Subcutaneous adipose tissue (tissue), 4 donors: ENCODE measurements around the gene CARS2. TPM values are rescaled to one million over a fixed set of nuclear protein-coding genes. Genes with fewer than 3 reads are reported as not detected.

Source experiments
- total RNA-seq, 4 donors: library from RNA; depleted of rRNA; stranded (reverse); fragments of >200 nt; gene quantifications; one replicate each; pipeline ENCODE4 v1.1.0, GENCODE V29; 2016
- TF ChIP-seq, protein P1 (sequence below): fragments of 450-650 bp; IDR thresholded peaks from one replicate; pipeline ENCODE4 v1.5.1; 2016; ENCODE audit warnings: low read depth, mild to moderate bottlenecking, control low read depth, antibody characterized with exemption, moderate library complexity

Gene CARS2
- total RNA-seq, 4 donors from 2014 or later: 36.5 to 366 (median 102) TPM

DNA sequence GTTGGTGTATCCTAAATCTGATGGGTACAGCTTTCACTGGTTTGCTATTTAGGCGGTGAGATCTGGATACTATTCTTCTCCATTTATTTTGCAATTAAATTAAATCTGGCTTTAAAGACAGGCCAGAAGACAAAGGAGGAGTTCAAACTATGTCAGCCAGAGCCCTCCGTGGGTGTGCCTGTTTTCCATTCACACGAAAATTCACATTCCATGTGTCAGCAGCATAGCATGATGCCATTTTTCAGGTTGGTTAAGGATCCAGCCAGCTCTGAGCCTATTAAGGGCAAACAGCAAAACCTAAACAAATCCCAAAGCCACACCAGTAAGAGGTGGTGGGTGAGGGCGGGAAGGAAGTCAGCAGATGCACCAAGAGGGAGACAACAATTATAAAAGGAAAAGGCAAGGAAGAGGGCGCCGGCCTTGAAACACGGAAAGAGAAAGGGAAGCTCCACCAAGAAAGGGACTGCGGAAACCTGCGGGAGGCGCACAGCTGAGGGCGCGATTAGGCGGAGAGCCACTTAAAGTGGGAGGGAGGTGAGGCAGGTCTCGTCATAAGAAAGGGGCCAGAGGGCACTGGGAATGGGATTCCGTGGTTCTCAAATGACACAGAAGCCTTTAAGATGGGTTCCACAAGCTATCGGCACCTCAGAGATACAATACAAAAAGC, 43.0 kb downstream of the CARS2 start:
- TF ChIP-seq, protein P1, sequence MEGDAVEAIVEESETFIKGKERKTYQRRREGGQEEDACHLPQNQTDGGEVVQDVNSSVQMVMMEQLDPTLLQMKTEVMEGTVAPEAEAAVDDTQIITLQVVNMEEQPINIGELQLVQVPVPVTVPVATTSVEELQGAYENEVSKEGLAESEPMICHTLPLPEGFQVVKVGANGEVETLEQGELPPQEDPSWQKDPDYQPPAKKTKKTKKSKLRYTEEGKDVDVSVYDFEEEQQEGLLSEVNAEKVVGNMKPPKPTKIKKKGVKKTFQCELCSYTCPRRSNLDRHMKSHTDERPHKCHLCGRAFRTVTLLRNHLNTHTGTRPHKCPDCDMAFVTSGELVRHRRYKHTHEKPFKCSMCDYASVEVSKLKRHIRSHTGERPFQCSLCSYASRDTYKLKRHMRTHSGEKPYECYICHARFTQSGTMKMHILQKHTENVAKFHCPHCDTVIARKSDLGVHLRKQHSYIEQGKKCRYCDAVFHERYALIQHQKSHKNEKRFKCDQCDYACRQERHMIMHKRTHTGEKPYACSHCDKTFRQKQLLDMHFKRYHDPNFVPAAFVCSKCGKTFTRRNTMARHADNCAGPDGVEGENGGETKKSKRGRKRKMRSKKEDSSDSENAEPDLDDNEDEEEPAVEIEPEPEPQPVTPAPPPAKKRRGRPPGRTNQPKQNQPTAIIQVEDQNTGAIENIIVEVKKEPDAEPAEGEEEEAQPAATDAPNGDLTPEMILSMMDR: no peak

DNA sequence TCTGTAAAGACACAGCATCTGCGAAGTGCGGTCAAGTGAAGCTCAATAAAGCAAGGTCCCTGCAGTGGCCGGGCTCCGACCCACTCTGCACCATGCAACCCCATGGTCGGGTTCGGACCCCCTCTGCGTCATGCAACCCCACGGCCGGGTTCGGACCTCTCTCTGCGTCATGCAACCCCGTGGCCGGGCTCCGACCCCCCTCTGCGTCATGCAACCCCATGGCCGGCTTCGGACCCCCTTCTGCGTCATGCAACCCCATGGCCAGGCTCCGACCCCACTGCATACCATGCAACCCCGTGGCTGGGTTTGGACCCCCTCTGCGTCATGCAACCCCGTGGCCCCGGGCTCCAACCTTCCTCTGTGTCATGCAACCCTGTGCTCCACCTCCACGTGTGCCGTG, 43.8 kb downstream of the CARS2 start:
- TF ChIP-seq, protein P1: no peak

DNA sequence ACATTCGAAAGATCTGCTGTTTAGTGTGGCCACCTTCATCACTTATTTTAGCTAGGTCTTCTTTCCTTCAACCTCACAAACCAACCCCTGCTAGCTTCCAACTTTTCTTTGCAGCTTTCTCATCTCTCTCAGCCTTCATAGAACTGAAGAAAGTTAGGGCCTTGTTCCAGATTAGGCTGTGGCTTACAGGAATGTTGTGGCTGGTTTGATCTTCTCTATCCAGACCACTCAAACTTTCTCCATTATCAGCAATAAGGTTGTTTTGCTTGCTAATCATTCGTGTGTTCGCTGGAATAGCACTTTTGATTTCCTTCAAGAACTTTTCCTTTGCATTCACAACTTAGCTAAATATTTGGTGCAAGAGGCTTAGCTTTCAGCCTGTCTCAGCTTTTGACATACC, 44.7 kb downstream of the CARS2 start:
- TF ChIP-seq, protein P1: no peak

DNA sequence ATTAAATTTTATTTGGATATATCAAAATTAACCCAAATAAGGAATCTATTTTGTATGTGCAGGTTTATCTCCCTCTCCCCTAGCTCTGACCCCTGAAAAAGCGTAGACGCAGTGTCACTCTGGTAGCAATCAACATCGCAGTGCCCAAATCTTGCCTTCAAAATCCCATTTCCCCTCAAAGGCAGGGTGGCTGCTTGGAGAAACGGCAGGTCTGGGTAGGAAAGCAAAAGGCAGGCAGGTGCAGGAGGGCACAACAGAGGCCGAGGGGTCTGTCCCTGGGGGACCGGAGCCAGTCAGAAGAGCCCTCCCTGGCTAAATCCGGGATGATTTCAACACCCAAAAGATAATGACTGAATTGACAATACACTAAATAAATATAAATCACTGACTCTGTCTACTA, 48.7 kb downstream of the CARS2 start:
- TF ChIP-seq, protein P1: no peak

DNA sequence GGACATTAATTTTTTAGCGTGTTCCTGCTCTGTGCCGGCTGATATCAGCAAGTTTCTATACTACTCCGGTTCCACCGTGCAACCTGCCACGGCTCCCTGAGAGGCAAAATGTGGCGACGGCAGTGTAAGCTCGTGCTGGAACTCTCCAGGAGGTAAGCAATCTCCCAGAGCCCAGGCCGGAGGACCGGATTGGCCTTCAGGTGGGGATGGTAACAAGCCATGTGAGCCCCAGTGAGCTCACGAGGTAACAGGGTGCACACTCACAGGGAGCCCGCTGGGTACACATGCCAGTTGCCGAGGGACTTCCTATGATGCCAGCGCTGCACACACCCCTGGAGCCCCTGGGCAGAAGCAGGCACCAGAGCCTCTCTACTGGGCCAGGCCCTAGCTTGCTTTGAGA, 52.1 kb downstream of the CARS2 start:
- TF ChIP-seq, protein P1: no peak

DNA sequence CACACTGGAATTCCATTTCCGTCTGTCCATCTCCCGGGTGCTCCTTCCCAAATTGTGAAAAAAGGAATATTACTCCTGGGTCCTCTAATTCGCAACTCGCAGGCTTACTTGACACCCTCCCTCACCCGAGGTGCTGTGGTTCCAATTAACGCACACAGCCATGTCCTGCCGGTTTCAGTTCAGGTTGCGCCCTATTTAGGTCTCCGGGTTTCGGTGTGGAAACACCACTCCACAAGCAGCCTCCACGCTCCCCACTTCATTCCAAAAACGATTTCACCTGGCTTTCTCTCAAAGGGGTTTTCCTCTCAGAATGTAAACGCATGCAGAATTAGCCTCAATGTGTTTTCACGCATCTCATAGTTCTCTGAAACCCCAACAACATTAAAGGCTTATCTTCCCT, 52.6 kb downstream of the CARS2 start:
- TF ChIP-seq, protein P1: no peak

DNA sequence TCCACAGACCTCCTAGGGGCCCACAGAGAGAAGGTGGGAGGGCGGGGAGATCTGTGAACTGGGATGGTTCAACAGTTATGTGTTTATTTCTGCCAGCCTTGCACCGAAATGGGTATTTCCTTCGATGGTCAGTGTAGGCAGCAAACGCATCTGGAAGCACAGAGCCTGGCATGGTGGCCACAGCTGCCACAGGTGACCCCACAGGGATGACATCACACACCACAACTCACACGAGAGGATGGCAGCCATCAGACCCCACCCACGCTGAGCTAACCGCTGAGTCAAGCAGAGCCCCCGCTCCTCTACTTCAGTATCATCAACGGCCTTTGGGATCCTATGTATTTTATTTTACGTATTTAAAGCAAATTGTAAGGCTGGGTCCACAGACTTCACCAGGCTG, 53.2 kb downstream of the CARS2 start:
- TF ChIP-seq, protein P1: no peak
